Activated CD8-positive, alpha-beta memory T cell treated with anti-CD3 and anti-CD28 coated beads, Interleukin-2, amount 50 U/mL, for 1 hour (primary cell): ENCODE data around the gene ACR.

ENCODE experiments used
- DNase-seq: peaks from one replicate; pipeline ENCODE4 v3.0.0-alpha.2; 2020; ENCODE audit errors: extremely low read depth

Gene ACR

GRCh38 chr22:50737728-50738648, at the start of gene ACR:
TSS of gene ACR (plus strand) at chr22:50738204. CDS start at chr22:50738236, 32 bp downstream.
- DNase-seq: no peak

GRCh38 chr22:50688448-50688847, 49.6 kb upstream of the ACR start:
- DNase-seq: no peak

GRCh38 chr22:50691521-50691920, 46.5 kb upstream of the ACR start:
- no peak for DNase-seq

- no peak for DNase-seq
Measured at GRCh38 chr22:50693462-50693861, 44.5 kb upstream of the ACR start.

GRCh38 chr22:50694099-50694605, 43.9 kb upstream of the ACR start:
- no peak for DNase-seq

- DNase-seq: no peak
Measured at GRCh38 chr22:50694766-50695420, 43.1 kb upstream of the ACR start.

GRCh38 chr22:50695421-50696250, 42.4 kb upstream of the ACR start:
- no peak for DNase-seq

- no peak for DNase-seq
Measured at GRCh38 chr22:50696251-50696798, 41.7 kb upstream of the ACR start.

- no peak for DNase-seq
Measured at GRCh38 chr22:50696799-50697561, 41.0 kb upstream of the ACR start.

- no peak for DNase-seq
Measured at GRCh38 chr22:50697667-50698506, 40.1 kb upstream of the ACR start.

- DNase-seq: no peak
Measured at GRCh38 chr22:50698546-50698945, 39.5 kb upstream of the ACR start.

GRCh38 chr22:50699001-50699755, 38.8 kb upstream of the ACR start:
- no peak for DNase-seq

- no peak for DNase-seq
Measured at GRCh38 chr22:50699756-50700386, 38.1 kb upstream of the ACR start.

GRCh38 chr22:50700387-50701075, 37.5 kb upstream of the ACR start:
- no peak for DNase-seq

- DNase-seq: no peak
Measured at GRCh38 chr22:50701076-50701419, 37.0 kb upstream of the ACR start.

GRCh38 chr22:50701428-50702154, 36.4 kb upstream of the ACR start:
- no peak for DNase-seq

- DNase-seq: no peak
Measured at GRCh38 chr22:50702261-50702671, 35.7 kb upstream of the ACR start.
